Measurements from ENCODE around the gene ZNF521.

Gene ZNF521

GRCh38 chr18:25335062-25335461 is 16.9 kb downstream of the ZNF521 start:
- no peak for DNase-seq

- DNase-seq = no peak
Measured at GRCh38 chr18:25334588-25334987, 17.4 kb downstream of the ZNF521 start.

- DNase-seq = no peak
Measured at GRCh38 chr18:25332002-25332401, 20.0 kb downstream of the ZNF521 start.

GRCh38 chr18:25329783-25330182 is 22.2 kb downstream of the ZNF521 start:
- DNase-seq = no peak

GRCh38 chr18:25327584-25327983 is 24.4 kb downstream of the ZNF521 start:
- no peak for DNase-seq

- no peak for DNase-seq
Measured at GRCh38 chr18:25326361-25326952, 25.5 kb downstream of the ZNF521 start.

GRCh38 chr18:25322806-25323205 is 29.2 kb downstream of the ZNF521 start:
- DNase-seq = no peak

GRCh38 chr18:25316381-25317018 is 35.5 kb downstream of the ZNF521 start:
- no peak for DNase-seq

GRCh38 chr18:25314838-25315190 is 37.2 kb downstream of the ZNF521 start:
- DNase-seq = no peak

- no peak for DNase-seq
Measured at GRCh38 chr18:25314151-25314837, 37.7 kb downstream of the ZNF521 start.

- DNase-seq = no peak
Measured at GRCh38 chr18:25313268-25313667, 38.7 kb downstream of the ZNF521 start.

- DNase-seq = no peak
Measured at GRCh38 chr18:25310045-25310444, 41.9 kb downstream of the ZNF521 start.

GRCh38 chr18:25308381-25308780 is 43.6 kb downstream of the ZNF521 start:
- DNase-seq = no peak

- no peak for DNase-seq
Measured at GRCh38 chr18:25307192-25307591, 44.8 kb downstream of the ZNF521 start.

- no peak for DNase-seq
Measured at GRCh38 chr18:25306671-25307070, 45.3 kb downstream of the ZNF521 start.

GRCh38 chr18:25305584-25305983 is 46.4 kb downstream of the ZNF521 start:
- no peak for DNase-seq

GRCh38 chr18:25300492-25300891 is 51.5 kb downstream of the ZNF521 start:
- no peak for DNase-seq

- no peak for DNase-seq
Measured at GRCh38 chr18:25299426-25300300, 52.3 kb downstream of the ZNF521 start.

GRCh38 chr18:25298853-25299274 is 53.1 kb downstream of the ZNF521 start:
- no peak for DNase-seq

GRCh38 chr18:25295624-25296138 is 56.3 kb downstream of the ZNF521 start:
- DNase-seq = no peak

GRCh38 chr18:25291150-25291549 is 60.8 kb downstream of the ZNF521 start:
- DNase-seq = no peak

GRCh38 chr18:25289001-25289631 is 62.9 kb downstream of the ZNF521 start:
- no peak for DNase-seq
